PFSK-1 (cell line): ENCODE data around the gene RASSF4.

Experiments
- FOXP2 ChIP-seq: optimal IDR thresholded peaks from 2 replicates; pipeline ENCODE3; 2011; ENCODE audit warnings: borderline replicate concordance, control low read depth, inconsistent platforms; ENCODE audit not compliant: insufficient read depth; ENCODE audit errors: extremely low read length, extremely low read depth
- POLR2AphosphoS5 ChIP-seq: IDR thresholded peaks from 2 replicates; pipeline ENCODE4 v1.6.1; 2012; ENCODE audit warnings: low read depth, mild to moderate bottlenecking, control low read depth, low read length, moderate library complexity
- REST ChIP-seq, 2 experiments: IDR thresholded peaks; 2 replicates each; pipeline versions ENCODE4 v1.6.1 to v1.8.0; 2011 to 2012; ENCODE audit warnings: low read depth in 2 of 2, low read length in 2 of 2, control low read depth in 1 of 2, inconsistent platforms in 1 of 2, mild to moderate bottlenecking in 1 of 2, moderate library complexity in 1 of 2; ENCODE audit not compliant: insufficient read depth in 1 of 2

- TF ChIP-seq POLR2AphosphoS5 (no peak), REST (IDR thresholded peaks at IDR 0.05; ENCODE audit: insufficient read depth in 1 of 2, low read depth in 2 of 2, low read length in 2 of 2) (no peak), FOXP2 (no peak)
Measured at GRCh38 chr10:44928462-44928861, 31.1 kb upstream of the RASSF4 start.
